GM12864 (cell line): ENCODE measurements around the gene ILK.

Experiments
- DNase-seq: peaks from one replicate; pipeline ENCODE4 v3.0.0-alpha.2; 2011; ENCODE audit warnings: low read depth
- H3K4me3 ChIP-seq: 2 replicates; pipeline ENCODE4 v1.5.1; 2011; ENCODE audit warnings: mild to moderate bottlenecking, low read depth, low read length, control low read depth
- TF ChIP-seq, protein P1 (sequence below): IDR thresholded peaks from 2 replicates; pipeline ENCODE4 v1.5.1; 2011; ENCODE audit warnings: low read depth, mild to moderate bottlenecking, moderate library complexity, low read length, control low read depth, inconsistent platforms; ENCODE audit errors: missing control alignments

ILK gene

DNA sequence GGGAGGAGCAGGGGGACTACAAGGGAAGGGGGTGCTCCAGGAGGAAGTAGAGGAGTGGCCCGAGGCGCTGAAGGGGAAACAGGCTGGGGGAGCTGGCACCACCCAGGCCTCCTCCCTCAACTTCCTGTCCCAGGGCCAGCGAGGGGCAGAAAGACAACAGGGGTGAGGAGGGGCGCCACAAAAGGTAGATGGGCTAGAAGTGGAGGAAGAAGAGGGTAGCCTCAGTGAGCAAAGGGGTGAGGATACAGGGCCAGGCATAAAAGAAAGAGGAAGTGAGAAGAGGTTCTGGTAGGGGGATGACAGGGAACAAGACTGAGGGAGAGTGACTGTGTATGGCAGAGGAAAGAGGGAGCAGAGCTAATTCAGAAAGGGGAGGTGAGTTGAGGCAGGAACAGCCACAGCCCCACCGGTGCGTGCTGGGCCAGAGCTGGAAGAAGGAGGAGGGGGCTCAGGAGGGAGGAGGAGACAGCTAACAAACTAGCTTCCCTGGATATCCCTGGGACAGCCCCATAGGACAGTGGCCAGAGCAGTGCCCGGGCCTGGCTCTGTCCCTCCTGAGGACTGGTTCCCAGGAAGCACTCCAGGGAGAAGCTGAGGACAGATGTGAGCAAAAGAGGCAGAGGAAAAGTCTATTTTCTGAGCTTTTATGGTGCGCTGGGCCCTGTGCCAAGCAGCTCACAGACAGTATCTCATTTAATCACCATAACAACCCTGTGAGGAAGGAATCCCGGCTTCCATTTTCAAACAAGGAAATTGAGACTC lies 43.5 kb downstream of the ILK start:
- TF ChIP-seq, protein P1, sequence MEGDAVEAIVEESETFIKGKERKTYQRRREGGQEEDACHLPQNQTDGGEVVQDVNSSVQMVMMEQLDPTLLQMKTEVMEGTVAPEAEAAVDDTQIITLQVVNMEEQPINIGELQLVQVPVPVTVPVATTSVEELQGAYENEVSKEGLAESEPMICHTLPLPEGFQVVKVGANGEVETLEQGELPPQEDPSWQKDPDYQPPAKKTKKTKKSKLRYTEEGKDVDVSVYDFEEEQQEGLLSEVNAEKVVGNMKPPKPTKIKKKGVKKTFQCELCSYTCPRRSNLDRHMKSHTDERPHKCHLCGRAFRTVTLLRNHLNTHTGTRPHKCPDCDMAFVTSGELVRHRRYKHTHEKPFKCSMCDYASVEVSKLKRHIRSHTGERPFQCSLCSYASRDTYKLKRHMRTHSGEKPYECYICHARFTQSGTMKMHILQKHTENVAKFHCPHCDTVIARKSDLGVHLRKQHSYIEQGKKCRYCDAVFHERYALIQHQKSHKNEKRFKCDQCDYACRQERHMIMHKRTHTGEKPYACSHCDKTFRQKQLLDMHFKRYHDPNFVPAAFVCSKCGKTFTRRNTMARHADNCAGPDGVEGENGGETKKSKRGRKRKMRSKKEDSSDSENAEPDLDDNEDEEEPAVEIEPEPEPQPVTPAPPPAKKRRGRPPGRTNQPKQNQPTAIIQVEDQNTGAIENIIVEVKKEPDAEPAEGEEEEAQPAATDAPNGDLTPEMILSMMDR, result no peak
- peak; percentile 46 for DNase-seq
- no peak overlapping the region for H3K4me3 ChIP-seq

DNA sequence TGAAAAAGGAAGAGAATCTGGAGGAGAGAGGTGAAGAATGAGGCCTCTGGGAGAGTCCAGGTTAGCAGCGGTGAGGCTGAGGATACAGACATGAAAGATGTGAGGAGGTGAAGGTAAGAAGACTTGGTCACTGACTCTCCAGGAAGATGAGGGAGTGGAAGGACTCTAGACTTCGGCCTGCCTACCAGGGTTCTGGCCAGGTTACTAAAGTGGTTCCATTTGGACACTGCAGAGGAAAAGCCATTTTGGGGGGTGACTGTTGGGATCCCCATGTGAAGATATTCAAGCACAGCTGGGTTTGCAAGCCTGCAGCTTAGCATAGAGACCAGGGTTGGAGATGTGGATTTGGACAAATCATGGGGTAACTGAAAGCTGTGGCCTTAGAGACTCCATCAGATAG lies 44.3 kb downstream of the ILK start:
- DNase-seq, result no peak
- TF ChIP-seq, protein P1, result no peak
- H3K4me3 ChIP-seq, result no peak overlapping the region

DNA sequence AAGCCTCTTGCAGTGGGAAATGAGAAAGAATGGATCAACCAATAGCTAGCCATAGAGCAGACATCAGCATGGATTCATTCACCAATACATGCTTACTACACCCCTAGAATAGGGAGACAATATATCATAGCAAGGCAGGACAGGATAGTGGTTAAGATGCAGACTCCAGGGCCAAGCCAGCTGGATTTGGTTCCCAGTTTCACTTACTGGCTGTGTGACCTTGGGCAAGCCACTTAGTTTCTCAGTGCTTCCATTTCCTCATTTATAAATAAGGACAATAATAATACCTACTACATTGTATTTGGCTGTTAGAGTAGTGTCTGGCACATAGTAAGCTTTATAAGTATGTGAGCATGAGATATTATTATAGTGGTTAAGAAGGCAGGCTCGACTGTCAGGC lies 44.9 kb downstream of the ILK start:
- TF ChIP-seq, protein P1, result no peak
- DNase-seq, result no peak
- H3K4me3 ChIP-seq, result no peak overlapping the region

DNA sequence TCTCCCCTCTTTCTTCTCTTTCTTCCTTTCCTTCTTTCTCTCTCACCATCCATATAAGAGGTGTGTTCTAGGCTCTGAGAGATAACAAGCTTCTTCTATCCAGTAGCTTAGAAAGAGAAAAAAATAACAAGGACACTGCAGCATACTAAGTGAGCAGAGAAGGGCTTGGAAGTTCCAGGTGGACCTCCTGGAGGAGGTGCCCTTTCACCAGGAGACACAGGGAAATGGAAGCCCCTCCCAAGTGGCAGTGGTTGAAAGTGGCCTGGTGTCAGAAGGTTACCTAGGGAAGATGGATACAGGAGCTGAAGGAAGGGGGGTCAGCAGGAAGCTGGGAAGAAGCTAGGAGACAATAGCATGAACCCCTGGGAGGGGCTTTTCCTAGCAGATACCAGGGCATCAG lies 46.5 kb downstream of the ILK start:
- DNase-seq, result no peak
- TF ChIP-seq, protein P1, result no peak
- H3K4me3 ChIP-seq, result no peak overlapping the region

DNA sequence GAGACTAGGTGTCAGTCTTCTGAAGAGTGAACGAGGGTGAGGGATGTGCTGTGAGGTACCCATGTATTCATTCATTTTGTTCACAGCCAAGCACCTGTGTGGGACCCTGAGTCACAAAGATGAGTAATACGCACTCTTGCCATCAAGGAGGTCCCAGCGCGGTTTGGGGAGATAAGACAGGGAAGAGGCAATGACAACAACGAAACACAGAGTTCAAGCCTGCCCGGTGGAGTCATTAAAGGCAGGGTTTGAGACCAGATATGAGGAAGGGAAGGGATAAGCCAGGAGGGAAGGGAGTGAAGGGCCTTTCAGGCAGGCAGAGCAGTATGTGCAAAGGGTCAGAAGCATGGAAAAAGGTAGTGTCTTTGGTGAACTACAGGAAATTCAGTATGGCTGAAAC lies 47.4 kb downstream of the ILK start:
- TF ChIP-seq, protein P1, result no peak
- H3K4me3 ChIP-seq, result no peak overlapping the region
- no peak for DNase-seq

DNA sequence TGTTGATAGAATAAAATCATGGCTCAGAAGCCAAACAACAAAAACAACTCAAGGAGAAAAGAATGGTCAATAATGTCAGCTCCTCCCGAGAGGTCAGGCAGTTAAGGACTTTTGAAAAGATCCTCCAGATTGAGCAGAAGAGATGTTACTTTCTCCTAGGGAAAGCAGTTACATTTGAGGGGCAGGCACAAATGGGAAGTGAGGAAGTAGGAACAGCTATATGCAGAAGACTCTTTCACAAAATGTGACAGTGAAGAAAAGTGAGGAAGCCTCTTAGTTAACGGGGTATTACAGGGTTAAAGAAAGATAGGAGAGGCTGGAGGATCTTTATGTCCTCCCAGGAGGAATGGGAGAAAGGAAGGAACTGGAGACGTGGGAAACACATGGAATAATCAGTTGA lies 48.6 kb downstream of the ILK start:
- no peak overlapping the region for H3K4me3 ChIP-seq
- TF ChIP-seq, protein P1, result no peak
- DNase-seq, result no peak

DNA sequence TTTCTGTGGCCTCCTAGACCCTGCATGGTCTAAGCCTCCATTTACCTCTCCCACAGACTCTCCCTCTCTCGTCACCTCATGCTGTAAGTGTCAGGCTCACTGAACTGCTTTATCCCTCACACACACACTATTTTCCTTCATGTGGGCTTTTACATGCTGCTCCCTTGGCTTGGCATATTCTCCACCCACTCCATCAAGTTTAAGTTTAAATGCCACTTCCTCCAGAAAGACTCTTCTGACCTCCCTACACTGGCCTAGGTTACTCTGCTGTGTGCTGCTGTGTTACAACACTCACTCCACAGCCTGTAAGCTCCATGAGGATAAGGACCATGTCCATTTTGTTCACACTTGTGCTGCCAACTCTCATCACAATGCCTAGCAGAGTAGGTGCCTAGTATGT lies 49.5 kb downstream of the ILK start:
- H3K4me3 ChIP-seq, result no peak overlapping the region
- DNase-seq, result no peak
- TF ChIP-seq, protein P1, result no peak
